GM21423 (cell line): ENCODE data around the gene TNRC18.

Experiments used
- ATAC-seq: cut with Tn5 transposase; IDR thresholded peaks from one replicate; pipeline ENCODE4 v1.9.1; 2021; ENCODE audit warnings: mild to moderate bottlenecking, moderate library complexity; ENCODE audit not compliant: unreplicated experiment

TNRC18 gene

DNA sequence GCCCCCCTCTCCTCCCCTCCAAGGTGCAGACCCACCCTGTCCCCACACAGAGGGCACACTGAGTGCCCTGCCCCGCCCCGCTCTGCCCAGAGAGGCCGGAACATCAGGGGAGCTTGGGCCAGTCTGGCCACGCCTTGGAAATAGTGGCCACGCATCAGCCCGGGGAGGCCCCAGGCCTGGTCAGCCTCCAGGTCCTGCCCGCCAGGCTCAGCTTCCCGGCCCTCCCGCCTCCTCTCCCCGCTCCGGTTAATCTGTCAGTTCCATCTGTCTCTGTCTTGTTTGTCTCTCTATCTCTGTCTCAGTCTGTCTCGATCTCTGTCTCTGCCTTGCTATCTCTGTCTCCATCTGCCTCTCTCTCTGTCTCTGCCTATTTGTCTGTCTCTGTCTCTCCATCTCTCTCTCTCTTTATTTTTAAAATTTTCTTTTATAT is 28.9 kb upstream of the TNRC18 start:
- no peak for ATAC-seq

- ATAC-seq: no peak
Observed at GRCh38 chr7:5451391-5451790, 27.8 kb upstream of the TNRC18 start.

DNA sequence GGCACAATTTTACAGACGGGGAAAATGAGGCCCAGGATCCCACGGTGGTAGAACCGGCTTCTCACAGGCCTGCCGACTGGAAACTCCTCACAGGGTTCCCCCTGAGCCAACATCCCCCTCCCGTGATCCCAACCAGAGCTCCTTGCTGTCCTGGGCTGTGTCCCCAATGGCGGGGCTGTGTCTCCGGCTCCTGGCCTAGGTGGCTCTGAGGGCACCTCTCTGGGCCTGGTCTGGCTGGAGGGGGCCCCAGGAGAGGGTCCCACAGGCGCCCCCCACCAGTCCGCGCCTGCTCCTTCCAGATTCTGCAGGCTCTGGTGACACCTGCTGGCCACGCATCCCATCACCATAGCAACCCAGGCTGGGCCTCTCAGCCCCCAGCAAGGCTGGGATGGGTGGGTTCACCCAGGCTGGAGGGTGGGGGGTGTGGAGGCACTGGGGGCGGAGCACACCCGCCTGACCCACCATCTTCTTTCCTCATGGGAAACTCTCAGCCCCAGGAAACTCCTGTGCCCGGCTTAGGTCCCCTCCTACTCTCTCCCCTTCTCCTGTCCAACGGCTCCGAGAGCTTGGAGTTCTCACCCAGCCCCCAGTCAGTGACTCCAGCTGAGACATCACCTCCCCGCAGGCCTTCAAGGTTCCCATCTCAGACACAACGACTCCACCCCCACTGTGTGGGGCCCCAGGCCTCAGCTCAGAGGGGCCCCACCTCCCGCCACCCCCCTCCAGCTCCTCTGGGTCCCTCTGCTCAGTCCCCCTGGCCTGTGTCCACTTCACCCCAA is 27.1 kb upstream of the TNRC18 start:
- ATAC-seq: no peak

DNA sequence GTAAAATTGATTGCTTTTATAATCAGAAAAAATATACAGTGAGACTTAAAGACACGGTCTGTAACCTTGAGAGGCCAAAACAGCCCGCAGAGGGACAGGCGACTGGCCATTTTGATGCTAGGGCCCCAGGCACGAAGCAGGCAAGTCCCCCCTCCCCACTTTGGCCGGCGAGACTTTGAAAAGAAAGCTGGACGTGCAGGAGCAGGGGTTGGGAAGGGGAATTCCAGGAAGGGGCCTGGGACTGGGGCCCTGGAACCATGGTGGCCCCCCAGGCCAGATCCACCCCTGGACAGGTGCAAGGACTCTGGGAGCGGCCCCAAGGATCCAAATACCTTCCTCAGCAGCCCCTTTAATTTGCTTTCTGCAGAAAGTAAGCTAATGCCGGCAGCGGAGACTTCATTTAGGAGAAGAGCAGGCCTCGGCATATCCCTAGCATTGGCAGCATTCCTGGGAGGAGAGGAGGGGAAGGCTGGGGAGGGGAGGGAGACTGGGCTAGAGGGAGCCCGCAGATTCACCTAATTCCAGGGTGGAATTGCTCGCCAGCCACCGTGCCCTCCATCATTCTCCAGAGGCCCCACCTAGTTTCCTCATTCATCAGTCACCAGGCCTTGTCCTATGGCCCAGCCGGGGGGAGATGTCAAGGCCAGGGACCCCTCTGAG is 24.9 kb upstream of the TNRC18 start:
- ATAC-seq: no peak

GRCh38 chr7:5445981-5446594 is 22.5 kb upstream of the TNRC18 start:
- no peak for ATAC-seq

- no peak for ATAC-seq
Observed at GRCh38 chr7:5443678-5444077, 20.0 kb upstream of the TNRC18 start.

DNA sequence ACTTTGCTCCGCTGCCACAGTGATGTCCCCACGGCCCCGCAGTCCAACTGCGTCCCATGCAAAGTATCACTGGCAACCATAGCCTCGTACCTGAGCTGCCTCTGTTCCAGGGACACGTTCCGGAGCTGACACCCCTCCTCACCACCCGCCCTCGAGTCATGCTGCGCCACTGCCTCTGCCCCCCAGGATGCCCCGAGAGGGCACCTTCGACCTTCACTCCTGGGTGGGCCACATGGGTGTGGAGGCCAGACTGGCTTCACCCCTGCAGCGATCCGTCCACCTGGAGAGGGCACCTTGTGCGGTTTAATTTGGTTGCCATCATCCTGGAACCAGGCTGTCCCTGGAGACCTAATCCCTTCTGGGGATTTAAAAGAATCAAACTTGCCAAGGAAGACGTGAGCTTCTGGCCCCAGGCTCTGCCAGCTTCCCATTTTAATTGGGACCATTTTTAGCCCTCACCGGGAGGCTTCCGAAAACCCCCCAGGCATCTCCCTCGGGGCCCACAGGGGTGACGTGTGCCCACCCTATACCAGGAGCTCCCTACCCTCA is 19.2 kb upstream of the TNRC18 start:
- ATAC-seq: no peak

- no peak for ATAC-seq
Observed at GRCh38 chr7:5441840-5442503, 18.3 kb upstream of the TNRC18 start.

- no peak for ATAC-seq
Observed at GRCh38 chr7:5439572-5440496, 16.2 kb upstream of the TNRC18 start.

DNA sequence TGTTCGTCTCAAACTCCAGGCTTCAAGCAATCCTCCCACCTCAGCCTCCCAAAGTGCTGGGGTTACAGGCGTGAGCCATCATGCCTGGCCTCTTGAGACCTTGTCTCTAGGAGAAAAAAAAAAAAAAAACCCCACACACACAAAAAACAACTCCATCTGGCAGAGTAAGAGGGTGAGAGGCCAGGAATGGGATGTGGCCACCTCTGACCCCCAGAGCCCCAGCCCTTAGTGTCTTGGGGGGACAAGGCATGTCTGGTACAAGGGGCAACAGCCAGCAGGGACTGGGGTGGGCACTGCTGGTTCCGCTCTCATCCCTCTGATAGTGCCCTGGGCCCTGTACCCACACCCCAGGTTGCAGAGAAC is 15.6 kb upstream of the TNRC18 start:
- no peak for ATAC-seq

- ATAC-seq: no peak
Observed at GRCh38 chr7:5437987-5438386, 14.4 kb upstream of the TNRC18 start.

- no peak for ATAC-seq
Observed at GRCh38 chr7:5437348-5437892, 13.8 kb upstream of the TNRC18 start.

DNA sequence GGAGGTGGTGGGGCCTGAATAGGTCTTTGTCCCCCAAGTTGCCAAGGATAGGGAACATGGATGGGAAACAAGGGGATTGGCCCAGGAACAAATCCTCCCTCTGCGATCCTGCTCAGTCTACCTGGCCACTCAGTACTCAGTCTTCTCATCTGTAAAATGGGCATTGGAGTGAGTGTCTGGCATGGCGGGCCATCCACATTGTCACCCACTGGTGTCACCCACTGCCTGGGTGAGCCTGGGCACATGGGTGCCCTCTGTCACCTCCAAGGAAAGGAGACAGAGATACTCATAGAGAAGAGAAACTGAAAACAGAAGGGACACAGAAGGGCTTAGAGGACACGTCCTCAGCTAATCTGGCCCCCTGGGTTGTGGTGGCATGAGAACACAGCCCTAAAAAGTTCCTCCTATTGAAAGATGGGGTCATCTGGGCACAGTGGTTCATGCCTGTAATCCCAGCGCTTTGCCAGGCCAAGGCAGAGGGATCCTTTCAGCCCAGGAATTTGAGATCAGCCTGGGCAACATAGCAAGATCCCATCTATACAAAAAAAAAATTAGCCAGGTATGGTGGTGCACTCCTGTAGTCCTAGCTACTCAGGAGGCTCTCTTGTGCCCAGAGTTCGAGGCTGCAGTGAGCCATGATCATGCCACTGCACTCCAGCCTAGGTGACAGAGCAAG is 12.5 kb upstream of the TNRC18 start:
- ATAC-seq: no peak

GRCh38 chr7:5435291-5436002 is 11.8 kb upstream of the TNRC18 start:
- no peak for ATAC-seq

GRCh38 chr7:5433181-5433580 is 9.5 kb upstream of the TNRC18 start:
- ATAC-seq: no peak

GRCh38 chr7:5432691-5433090 is 9.1 kb upstream of the TNRC18 start:
- ATAC-seq: no peak

DNA sequence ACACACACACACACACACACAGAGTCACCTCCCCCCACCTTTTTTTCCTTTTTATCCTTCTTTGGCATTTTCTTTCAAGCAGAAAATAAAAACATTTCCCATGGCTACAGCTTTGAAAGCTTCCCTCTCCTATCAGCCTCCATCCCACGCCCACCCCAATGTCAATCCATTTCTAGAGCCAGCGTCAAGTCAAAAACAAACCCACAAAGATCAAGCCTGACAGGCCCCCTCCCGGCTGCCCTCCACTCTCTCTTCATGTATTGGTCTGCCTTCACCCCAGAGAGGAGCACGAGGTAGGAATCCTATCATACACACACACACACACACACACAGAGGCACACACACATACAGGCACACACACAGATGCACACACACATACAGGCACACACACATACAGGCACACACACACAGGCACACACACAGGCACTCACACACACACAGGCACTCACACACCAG is 8.0 kb upstream of the TNRC18 start:
- ATAC-seq: no peak

GRCh38 chr7:5430612-5430947 is 6.9 kb upstream of the TNRC18 start:
- ATAC-seq: no peak
